Inflammatory macrophage (primary cell): ENCODE measurements around the gene ERICH4.
"Not testable (repeated sequence)": the region's sequence is repeated elsewhere in the genome, so short reads cannot be mapped to it uniquely, and the experiment has no call there.

Experiments used
- DNase-seq, 2 donors: peaks; one replicate each; pipeline ENCODE4 v3.0.0-alpha.2; 2020 to 2022

Gene ERICH4

GRCh38 chr19:41478875-41479756 lies 36.2 kb downstream of the ERICH4 start:
- DNase-seq: no peak

DNA sequence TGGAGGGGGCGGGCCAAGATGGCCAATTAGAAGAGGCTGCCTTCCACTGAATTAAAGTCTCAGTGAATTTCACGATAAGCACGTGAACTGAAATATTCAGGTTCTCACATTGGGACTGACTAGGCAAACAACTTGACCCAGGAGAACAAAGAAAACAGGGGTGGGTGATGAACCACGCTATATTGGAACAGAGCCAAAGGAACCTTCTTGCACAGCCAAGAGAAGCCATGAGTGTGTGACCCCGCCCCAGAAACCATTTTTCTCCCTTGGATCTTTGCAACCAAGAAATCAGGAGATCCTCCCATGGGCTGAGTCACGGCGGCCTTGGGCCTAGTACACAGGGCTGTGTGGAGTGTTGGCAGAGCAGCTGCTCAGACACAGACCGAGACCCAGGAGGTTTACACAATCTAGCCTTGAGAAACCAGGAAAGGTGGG lies 36.8 kb downstream of the ERICH4 start:
- DNase-seq: no peak

DNA sequence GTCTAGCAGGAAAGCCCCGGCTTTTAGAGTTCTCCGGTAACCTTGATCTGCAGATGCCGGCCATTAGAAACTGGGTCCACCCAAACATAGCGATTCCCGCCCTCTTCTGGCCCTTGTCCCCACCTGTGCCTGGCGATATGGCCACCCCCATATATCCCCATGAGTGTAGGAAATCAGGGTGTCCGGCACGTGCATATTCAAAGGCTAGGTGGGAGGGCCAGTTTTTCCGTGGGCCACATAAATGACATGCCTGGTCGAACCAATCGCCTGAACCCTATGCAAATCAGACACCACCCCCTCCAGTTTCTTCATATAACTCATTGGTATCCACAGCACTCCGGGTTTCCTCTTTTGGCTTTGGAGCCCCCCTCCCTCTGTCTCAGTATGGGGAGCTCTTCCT lies 37.4 kb downstream of the ERICH4 start:
- DNase-seq: no peak

DNA sequence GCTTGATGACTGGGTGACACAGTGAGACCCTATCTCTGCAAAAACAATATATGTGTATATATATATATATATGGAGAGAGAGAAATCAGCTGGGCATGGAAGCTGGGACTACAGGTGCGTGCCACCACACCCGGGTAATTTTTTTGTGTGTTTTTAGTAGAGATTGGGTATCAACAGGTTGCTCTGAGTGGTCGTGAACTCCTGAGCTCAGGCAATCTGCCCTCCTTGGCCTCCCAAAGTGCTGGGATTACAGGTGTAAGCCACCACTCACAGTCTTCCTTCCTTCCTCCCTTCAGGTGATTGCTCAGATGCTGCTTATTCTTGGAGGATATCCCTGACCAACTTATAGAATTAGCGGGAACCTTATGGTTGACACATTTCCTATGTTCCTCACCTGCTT lies 41.9 kb downstream of the ERICH4 start:
- no peak for DNase-seq

GRCh38 chr19:41486953-41487352 lies 44.0 kb downstream of the ERICH4 start:
- not testable (repeated sequence) for DNase-seq

DNA sequence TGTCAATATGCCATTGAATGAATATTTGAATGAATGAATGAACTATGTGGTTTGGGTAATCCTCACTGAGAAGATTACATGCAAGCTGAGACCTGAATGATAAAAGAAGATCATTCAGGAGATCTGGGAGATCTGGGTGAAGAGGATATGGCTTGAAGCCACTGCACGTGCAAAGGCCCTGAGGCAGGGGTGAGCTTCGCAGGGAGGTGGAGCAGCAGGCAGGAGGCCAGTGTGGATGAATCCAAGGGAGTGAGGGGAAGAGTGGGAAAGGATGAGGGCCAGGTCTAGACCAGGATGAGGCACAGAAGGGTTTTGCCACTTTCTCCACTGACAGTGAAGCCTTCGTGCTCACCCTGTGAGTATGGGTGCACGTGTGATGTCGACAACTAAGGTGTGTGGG lies 49.9 kb downstream of the ERICH4 start:
- no peak for DNase-seq
